GM15510 (cell line): Measurements from ENCODE around the gene TRPM8.

Source experiments
- POLR2A ChIP-seq: IDR thresholded peaks from 3 replicates; pipeline ENCODE4 v1.6.1; 2011; ENCODE audit warnings: borderline replicate concordance; ENCODE audit not compliant: insufficient read length; ENCODE audit errors: extremely low read depth

Gene TRPM8

GRCh38 chr2:233917116-233917515 is at the start of gene TRPM8:
Gene TRPM8 (plus strand): TSS chr2:233917373. CDS start chr2:233926538, 9,165 bp downstream.
- no peak for TF ChIP-seq POLR2A

- peak; percentile 47 for TF ChIP-seq POLR2A
Observed at GRCh38 chr2:233867993-233868532, 49.1 kb upstream of the TRPM8 start, which contains the start of gene MSL3B. Gene MSL3B (minus strand): TSS chr2:233868386.

GRCh38 chr2:233871432-233871831 is 45.7 kb upstream of the TRPM8 start:
- no peak for TF ChIP-seq POLR2A

GRCh38 chr2:233882353-233882752 is 34.8 kb upstream of the TRPM8 start:
- no peak for TF ChIP-seq POLR2A

DNA sequence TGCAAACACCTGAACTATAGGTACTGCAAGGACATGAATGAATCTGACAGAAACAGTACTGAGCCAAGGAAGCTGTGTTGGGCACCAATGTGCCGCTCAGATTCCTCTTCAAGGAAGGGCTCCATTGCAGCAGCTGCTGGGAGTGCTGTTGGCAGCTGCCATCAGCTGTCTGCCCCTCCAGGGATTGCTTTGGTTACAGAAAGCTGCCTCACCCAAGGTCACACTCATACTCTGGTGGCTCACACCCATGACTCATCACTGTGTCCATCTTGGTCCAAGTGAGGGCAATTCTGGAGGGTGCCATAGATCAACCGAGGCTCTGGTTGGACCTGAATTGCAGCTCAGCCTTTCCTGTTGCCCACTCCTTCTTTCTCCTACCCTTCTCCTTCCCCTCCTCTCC is 24.4 kb upstream of the TRPM8 start:
- no peak for TF ChIP-seq POLR2A

DNA sequence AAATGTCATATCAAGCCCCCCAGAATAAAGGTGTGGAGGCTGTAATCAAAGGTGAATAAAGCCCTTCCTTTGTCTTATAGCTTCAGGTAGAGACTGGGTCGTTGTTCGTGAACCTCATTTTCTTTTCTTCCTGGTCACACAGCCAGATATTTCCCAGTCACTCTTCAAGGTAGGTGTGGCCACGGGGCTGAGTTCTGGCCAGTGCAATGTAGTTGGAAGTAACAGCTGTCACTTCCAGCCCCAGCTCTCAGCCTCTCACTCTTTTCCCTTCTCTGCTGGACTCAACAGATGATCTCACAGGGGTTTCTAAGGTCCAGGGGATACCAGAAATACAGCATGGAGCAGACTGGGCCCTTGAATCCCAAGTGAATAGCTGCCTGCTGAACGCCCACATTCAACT is 15.8 kb upstream of the TRPM8 start:
- no peak for TF ChIP-seq POLR2A

DNA sequence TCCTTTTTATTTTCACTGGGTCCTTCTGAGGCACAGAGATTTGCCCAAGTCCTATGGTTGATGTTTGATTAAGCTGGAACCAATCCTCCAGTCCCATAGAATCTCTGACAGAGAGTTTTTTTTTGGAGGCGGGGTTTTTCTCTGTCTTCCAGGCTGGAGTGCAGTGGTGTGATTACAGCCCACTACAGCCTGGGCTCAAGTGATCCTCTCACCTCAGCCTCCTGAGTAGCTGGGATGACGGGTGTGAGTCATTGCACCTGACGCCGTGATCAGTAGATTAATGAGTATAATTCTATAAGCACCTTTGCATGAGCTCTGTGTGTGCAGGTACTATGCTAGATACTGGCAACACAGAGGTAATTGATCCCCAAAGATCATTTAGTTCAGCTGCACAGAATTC is 15.3 kb upstream of the TRPM8 start:
- no peak for TF ChIP-seq POLR2A

- no peak for TF ChIP-seq POLR2A
Observed at GRCh38 chr2:233905945-233906344, 11.2 kb upstream of the TRPM8 start.

DNA sequence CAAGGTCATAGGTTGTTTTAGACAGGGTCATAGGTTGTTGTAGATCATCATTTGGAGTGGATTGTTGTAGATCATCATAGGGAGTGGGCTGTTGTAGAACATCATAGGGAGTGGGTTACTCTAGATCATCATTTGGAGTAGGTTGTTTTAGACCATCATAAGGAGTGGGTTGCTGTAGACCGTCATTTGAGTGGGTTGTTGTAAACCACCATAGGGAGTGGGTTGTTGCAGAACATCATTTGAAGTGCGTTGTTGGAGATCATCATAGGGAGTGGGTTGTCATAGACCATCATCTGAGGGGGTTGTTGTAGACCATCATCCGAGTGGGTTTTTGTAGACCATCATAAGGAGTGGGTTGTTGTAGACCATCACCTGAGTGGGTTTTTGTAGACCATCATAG is 9.5 kb upstream of the TRPM8 start:
- no peak for TF ChIP-seq POLR2A

DNA sequence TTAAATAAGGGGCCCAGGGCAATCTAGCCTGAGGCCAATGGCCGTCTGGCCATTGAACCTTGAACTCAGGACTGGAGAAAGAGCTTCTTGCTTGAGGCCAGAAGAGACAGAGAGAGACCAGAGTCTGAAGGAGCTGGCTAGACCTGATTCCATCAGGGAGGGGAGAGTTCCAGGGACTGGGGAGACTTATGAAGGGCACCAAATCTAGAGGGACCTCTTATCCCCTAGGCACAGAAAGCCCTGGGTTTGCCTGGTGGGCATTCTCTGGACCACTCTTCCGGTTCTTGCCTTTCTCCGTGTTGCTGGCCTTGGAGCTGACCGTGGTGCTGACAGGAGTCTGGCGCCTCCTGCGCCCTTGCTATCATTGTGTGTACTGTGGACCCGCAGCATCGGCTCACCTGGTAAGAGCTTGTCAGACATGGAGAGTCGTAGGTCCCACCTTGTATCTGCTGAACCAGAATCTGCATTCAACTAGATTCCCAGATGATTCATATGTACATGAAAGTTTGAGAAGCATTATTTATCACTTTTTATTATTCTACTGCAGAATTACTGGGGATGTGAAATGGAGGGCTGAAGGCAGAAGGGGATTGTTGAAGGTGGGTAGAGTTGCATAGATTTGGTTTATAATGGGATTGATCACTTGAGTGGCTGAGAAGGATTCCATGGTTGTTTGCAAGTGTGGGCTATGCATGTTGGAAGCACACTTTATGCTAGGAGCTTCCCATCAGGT is 4.3 kb upstream of the TRPM8 start:
- TF ChIP-seq POLR2A, result no peak

DNA sequence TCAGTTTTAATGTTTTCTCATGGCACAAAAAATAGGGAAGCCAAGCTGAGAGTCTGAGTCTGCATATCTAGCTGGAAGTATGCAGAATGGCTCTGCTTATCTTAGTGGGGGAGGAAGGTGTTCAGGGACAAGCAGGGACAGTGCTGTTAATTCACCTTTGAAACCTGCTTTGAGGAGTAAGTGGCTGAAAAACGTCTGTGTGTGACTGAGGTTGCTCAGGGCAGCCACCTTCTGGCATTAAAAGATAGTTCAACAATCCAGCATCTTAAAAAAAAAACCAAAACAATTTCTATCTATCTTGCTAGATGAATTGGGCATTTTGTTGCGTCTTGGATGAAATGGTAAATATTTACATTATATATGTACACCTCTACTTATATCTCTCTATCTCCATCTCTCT is 2.0 kb upstream of the TRPM8 start:
- no peak for TF ChIP-seq POLR2A

DNA sequence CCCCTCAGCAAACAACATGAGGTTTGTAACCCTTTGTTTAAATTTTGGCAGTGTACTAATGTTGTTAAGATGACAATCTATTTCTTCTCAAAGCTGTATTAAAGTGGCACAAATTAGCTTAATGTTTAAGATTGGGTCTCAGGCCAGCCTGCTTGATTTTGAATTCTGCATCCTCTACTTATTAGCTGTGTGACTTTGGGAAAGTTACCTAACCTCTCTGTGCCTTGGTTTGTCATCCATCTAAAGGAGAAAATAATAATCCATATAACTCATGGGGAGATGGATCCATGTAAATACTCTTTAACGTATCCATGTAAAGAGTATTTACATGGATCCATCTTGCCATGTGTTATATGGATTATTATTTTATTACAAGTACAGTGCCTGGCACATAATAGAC is 2.1 kb downstream of the TRPM8 start:
- TF ChIP-seq POLR2A, result no peak

GRCh38 chr2:233919938-233920337 is 2.8 kb downstream of the TRPM8 start:
- TF ChIP-seq POLR2A, result no peak

DNA sequence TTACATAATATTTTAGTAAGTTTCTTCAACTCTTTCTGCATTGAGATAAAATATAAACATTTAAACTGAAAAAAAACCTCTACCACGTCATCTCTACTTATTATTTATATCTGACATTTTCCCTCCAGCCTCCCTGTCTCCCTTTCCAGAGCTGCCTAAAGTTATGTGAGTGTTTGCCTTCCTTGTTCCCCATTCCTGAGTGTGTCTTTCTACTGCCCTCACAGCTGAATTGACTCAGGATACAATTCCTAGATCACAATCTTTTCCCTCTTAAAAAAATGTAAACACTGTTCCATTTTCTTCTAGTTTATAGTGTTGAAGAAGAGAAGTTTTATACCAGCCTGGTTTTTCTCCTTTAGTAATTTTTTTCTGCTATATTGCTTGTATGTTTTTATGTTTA is 5.3 kb downstream of the TRPM8 start:
- no peak for TF ChIP-seq POLR2A

DNA sequence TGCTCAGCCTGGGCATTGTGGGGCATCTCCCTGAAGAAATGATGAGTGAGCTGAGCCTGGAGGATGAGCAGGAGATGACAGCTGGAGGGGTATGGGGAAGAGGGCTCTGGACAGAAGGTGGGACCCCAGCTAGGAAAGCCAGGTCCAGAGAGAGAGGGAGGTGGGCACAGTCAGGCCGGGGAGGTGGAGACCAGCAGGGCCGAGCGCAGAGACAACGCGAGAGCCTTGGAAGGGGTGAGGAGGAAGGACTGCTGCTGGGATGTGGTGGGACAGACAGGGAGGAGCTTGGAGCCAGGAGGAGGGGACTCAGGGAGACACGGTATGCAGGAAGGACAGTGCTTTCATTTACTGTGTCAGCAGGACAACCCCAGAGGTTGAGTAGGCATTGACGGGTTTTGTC is 8.2 kb downstream of the TRPM8 start:
- TF ChIP-seq POLR2A, result no peak

- TF ChIP-seq POLR2A, result no peak
Observed at GRCh38 chr2:233926806-233927205, 9.6 kb downstream of the TRPM8 start.
